Effector memory CD4-positive, alpha-beta T cell (primary cell): ENCODE results near the gene C6orf132.
A peak's percentile ranks its signal among the peaks of the same experiment; 100 is the strongest.
"Not testable (repeated sequence)": the region's sequence is repeated elsewhere in the genome, so short reads cannot be mapped to it uniquely, and the experiment has no call there.

Experiments
- DNase-seq, 3 donors: peaks; one replicate each; pipeline ENCODE4 v3.0.0-alpha.2; 2020
- H3K27ac ChIP-seq: 2 replicates; pipeline ENCODE4 v1.7.0; 2013; ENCODE audit warnings: mild to moderate bottlenecking, low read length, moderate library complexity; ENCODE audit not compliant: insufficient read depth, poor library complexity, severe bottlenecking
- H3K27me3 ChIP-seq: replicated peaks from 2 replicates; pipeline ENCODE4 v1.7.0; 2013; ENCODE audit warnings: mild to moderate bottlenecking, low read length; ENCODE audit not compliant: insufficient read depth, control insufficient read depth, poor library complexity, severe bottlenecking
- H3K36me3 ChIP-seq: 2 replicates; pipeline ENCODE4 v1.7.0; 2013; ENCODE audit warnings: mild to moderate bottlenecking, low read length, moderate library complexity; ENCODE audit not compliant: control insufficient read depth, insufficient read depth
- H3K4me1 ChIP-seq: 2 replicates; pipeline ENCODE4 v1.7.0; 2013; ENCODE audit warnings: low read length, mild to moderate bottlenecking; ENCODE audit not compliant: control insufficient read depth, insufficient read depth, poor library complexity, severe bottlenecking
- H3K4me3 ChIP-seq: 2 replicates; pipeline ENCODE4 v1.7.0; 2013; ENCODE audit warnings: low read length, low read depth, mild to moderate bottlenecking; ENCODE audit not compliant: insufficient read depth, poor library complexity, severe bottlenecking
- H3K9me3 ChIP-seq: 2 replicates; pipeline ENCODE4 v1.7.0; 2013; ENCODE audit warnings: mild to moderate bottlenecking, low read length, moderate library complexity; ENCODE audit not compliant: control insufficient read depth

C6orf132 gene

GRCh38 chr6:42177514-42178364 is 35.3 kb upstream of the C6orf132 start:
- Histone ChIP-seq H3K36me3 (no peaks in the 10 kb centered on the region), H3K4me1 (no peaks in the 10 kb centered on the region), H3K27me3 (no peaks in the 10 kb centered on the region), H3K4me3 (no peak overlapping the region), H3K9me3 (no peaks in the 10 kb centered on the region), H3K27ac (no peak overlapping the region)
- DNase-seq: no peak

DNA sequence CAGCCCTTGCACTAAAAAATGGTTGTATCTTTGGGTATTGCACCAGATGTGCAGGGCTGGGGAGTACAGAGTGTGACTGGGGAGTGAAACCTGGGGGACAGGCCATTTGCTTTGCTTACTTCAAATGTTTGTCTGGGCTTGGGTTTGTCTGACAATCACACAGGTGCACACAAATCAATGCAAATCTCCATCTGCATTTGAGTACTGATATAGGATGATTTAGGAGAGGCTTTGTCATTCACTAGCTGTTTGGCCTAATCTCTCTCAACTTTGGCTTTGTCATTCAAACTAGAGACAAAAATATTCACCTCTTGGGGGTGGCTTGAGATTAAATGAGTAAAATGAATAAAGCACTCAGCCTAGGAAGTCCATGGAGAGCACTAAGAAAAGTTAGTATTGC is 34.6 kb upstream of the C6orf132 start:
- Histone ChIP-seq H3K4me3 (no peak overlapping the region), H3K27ac (no peak overlapping the region), H3K4me1 (no peaks in the 10 kb centered on the region), H3K9me3 (no peaks in the 10 kb centered on the region), H3K36me3 (no peaks in the 10 kb centered on the region), H3K27me3 (no peaks in the 10 kb centered on the region)
- DNase-seq: no peak

- no peak overlapping the region for H3K4me3 ChIP-seq
- no peaks in the 10 kb centered on the region for H3K36me3 ChIP-seq
- no peaks in the 10 kb centered on the region for H3K27me3 ChIP-seq
- no peak for DNase-seq
- H3K27ac ChIP-seq: no peak overlapping the region
- no peaks in the 10 kb centered on the region for H3K4me1 ChIP-seq
- no peaks in the 10 kb centered on the region for H3K9me3 ChIP-seq
Measured at GRCh38 chr6:42175860-42176259, 33.4 kb upstream of the C6orf132 start.

DNA sequence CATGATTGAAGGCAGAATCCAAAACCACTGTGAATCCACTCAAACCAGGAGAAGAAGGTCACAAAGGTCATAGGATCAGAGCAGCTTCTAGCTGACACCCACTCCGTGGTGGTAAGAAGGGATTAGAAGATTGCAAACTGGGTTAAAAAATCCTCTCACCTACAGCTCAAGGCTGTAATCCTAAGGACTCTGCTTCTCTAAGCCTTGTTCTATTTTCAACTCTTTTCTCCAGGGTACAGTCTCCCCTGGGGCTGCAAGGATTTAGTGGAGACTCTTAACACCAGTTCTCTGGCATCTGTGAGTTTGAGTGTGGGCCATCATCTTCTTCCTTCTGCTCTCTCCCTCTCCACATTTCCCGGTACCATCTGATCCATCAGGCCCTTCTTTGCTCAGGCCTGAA is 30.7 kb upstream of the C6orf132 start, which contains the start of gene GUCA1A:
Gene GUCA1A (plus strand): TSS at position 264 of the 400 bp plus-strand sequence. CDS start 250 bp downstream, outside the sequence.
- Histone ChIP-seq H3K4me1 (no peaks in the 10 kb centered on the region), H3K4me3 (no peak within 1 kb of the TSS), H3K27me3 (no peaks in the 10 kb centered on the region), H3K9me3 (no peaks in the 10 kb centered on the region), H3K36me3 (no peaks in the 10 kb centered on the region), H3K27ac (no peak within 1 kb of the TSS)
- no peak for DNase-seq

DNA sequence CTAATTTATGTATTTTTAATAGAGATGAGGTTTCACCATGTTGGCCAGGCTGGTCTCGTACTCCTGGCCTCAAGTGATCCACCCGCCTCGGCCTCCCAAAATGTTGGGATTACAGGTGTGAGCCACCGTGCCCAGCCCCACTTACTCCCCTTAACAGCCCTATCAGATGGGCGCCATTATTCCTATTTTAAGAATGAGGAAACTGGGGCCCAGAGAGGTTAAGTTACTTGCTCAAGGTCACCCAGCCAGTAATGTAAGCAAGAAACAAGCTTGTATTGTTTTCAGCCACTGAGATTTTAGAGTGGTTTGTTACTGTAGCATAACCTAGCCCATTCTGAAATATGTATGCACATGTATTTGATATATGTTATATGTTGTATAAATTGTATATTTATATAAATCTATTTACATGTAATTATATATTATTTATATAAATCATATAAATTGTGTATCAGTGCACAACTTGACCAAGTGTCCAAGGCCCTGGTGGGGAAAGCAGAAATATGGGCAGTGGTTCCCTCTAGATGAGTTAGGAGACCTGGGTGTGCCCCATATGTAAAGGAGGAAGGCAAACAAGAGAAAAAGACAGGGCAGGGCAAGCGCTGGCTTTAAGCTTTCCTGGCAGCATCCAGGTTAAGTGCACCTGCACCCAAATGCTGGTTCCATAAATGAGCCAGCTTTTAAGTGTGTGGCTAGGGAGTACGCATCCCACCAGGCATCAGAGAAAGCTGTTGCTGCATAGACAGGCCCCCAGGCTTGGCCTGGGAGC is 29.6 kb upstream of the C6orf132 start:
- H3K4me3 ChIP-seq: no peak overlapping the region
- no peak for DNase-seq
- no peaks in the 10 kb centered on the region for H3K27me3 ChIP-seq
- H3K9me3 ChIP-seq: no peaks in the 10 kb centered on the region
- no peaks in the 10 kb centered on the region for H3K4me1 ChIP-seq
- H3K36me3 ChIP-seq: no peaks in the 10 kb centered on the region
- H3K27ac ChIP-seq: no peak overlapping the region

GRCh38 chr6:42169780-42170179 is 27.4 kb upstream of the C6orf132 start:
- not testable (repeated sequence) for H3K27ac ChIP-seq, DNase-seq, H3K9me3 ChIP-seq, H3K4me1 ChIP-seq, H3K36me3 ChIP-seq, H3K4me3 ChIP-seq, H3K27me3 ChIP-seq

DNA sequence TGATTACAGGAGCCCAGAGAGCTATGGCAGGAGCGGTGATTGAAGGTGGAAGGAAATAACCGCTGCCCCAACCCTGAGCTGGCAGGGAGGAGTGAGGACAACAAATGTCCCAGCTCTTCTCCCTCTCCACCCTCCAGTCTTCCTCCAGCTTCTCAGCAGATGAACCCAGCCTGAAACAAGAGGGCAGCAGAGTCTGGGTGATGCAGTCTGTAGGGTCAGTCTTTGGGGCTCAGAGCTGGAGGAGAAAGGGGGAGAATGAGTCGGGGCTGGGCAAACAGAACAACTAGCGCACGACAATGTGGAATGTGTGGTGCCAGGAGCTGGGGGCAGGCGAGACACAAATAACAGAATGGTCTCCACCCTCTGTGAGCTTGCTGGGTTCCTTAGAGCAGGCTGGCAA is 26.2 kb upstream of the C6orf132 start:
- no peaks in the 10 kb centered on the region for H3K9me3 ChIP-seq
- no peaks in the 10 kb centered on the region for H3K27me3 ChIP-seq
- DNase-seq: no peak
- H3K36me3 ChIP-seq: no peaks in the 10 kb centered on the region
- no peak overlapping the region for H3K27ac ChIP-seq
- H3K4me3 ChIP-seq: no peak overlapping the region
- H3K4me1 ChIP-seq: no peaks in the 10 kb centered on the region

DNA sequence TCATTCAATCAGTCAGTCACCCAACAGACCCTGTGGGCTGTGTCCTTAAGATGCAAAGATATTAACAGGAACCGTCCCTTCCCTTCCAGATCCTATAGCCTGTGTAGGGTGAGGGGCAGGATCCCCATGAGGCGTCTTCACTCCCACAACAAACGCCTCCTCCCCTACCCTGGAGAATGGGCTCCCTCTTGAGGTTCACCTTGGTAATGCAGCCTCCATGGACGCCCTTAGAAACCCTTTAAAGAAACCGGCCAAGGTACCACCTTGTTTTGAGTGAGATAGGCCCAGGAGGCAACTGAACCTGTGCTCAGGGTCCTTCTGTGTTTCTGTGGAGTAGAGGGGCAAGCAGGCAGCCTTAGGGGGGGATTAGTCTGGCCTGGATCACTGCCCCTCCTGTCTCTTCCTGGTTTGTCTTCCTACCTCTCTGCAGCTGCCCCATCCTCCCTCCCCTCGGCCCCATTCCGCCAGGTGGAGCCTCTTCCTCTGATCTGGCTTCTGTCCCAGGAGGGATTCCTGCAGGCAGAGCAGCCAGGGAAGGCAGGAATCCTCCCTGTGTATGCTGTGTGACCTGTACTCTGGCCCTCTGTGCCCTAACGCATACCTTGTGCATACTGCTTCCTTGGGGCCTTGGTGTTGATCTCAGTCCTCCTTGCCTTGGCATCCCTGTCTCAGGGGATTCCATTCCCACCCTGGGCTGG is 24.2 kb upstream of the C6orf132 start:
- no peaks in the 10 kb centered on the region for H3K4me1 ChIP-seq
- no peaks in the 10 kb centered on the region for H3K36me3 ChIP-seq
- no peak overlapping the region for H3K27ac ChIP-seq
- no peaks in the 10 kb centered on the region for H3K27me3 ChIP-seq
- peak; percentile 44 to 67 (median 47) for DNase-seq
- H3K9me3 ChIP-seq: no peaks in the 10 kb centered on the region
- no peak overlapping the region for H3K4me3 ChIP-seq

GRCh38 chr6:42165016-42165415 is 22.6 kb upstream of the C6orf132 start:
- DNase-seq: no peak
- no peaks in the 10 kb centered on the region for H3K4me1 ChIP-seq
- H3K36me3 ChIP-seq: no peaks in the 10 kb centered on the region
- H3K27ac ChIP-seq: no peak overlapping the region
- H3K9me3 ChIP-seq: no peaks in the 10 kb centered on the region
- no peaks in the 10 kb centered on the region for H3K27me3 ChIP-seq
- H3K4me3 ChIP-seq: no peak overlapping the region
